DMS 273 (cell line): ENCODE results near the gene NEK10.

Experiments
- DNase-seq: peaks from one replicate; lab custom pipeline; 2025; ENCODE audit not compliant: unreplicated experiment; lab: John Stamatoyannopoulos, UW

Gene NEK10

DNA sequence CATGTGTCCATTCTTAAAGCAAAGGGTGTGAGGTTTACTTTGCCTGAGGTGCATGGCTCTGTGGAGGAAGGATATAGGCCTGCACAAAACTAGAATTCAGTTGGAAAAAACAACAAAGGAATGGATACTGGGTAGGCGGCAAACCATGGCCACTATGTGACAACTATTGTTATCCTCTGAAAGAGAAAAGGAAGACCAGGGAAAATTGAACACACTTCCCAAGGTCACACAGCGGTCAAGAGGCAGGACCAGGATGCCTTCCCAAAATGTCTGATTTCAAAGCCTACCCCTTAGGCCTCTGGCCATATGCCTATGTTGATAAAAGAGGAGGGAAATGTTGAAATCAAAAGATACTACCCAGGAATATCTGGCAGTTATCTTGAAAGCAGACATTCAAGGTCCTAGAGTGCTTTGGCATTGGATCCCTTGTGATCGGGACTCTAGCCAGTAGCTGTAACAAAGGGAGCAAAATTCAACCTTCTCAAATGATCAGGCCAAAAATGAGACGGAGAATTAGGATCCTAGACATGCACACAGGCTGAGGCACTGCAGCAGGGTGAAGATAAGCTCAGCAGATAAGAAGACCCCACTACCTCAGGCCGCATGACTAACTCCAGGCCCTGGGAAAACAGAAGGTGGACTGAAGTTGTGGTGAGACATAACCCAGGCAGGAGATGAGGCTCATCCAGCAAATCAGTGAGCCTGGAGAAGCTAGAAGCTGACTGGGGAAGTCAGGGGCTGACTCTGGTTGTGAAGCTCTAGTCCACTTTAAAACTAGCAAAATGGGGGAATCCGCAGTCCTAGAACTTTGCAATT lies 292.2 kb downstream of the NEK10 start:
- no peak for DNase-seq

DNA sequence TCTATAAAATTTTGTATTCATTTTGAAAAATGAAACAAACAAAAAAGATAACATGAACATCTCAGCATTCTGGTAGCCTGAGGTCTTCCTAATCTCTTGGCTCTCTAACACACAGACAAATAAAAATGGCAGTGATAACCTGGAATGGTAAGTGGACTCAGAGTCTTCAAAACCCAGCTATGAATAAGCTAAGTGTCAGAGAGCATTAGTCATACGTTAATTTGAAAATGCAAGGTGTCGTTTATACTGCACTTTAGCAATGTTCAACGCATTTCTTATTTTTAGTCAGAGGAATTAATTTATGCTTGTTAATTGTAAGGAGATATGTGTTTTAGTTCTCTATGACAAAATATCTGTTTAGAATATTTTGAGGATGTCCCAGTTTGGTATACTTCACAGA lies 294.3 kb downstream of the NEK10 start:
- DNase-seq: no peak

DNA sequence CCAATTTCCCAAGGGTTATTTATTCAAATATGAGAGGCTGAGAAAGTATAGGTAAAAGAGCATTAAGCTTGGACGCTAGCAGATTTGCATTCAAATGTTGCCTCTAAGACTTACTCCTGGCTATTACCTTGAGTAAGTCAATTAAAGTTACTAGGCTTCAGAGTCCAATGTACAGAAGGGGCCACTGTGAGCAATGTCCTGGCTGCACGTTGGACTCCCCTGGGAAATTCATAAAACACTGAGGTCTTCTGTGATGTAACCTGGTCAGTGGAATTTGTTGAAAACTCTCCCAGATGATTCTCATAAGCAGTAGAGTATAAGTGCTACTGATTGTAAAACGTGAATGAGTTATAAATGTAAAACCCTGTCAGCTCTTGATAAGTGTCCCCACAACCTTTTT lies 295.3 kb downstream of the NEK10 start:
- DNase-seq: no peak

DNA sequence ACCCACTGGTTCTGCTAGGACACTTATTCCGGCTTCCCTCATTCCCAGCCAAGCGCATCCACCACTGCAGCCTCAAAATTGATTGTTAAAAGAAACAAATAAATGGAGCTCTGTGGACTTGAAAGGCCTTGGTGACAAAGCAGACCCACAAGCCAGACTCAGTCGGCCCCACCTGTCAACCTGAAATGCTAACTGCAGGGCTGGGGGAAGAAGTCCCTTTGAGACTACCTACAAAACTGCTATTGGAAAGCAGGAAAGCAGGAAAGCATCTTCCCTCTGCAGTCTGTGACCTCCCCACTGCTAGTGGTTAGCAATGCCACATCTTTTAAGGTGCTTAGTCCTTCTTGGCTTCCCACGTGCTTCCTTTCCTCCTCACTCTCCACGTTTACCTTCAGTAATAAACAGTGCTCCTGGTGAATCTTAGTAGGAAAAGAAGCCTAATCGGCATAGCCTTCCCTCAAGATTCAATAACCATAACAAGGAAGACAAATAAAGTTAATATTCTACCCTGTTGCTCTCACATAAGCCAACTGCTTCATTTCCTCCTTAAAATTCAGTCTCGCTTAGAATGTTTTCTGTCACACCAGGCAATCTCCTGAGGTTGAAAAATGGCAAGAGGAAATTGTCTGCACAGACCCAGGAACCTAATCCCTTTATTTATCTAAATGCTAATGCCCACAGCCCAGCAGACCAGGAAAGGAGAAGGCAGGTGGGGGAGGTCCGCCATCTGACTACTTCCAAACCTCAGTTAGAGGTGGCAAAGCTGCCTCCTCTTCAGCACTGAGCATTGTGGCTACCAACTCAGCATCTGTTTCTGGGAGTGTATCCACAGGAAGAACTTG lies 296.2 kb downstream of the NEK10 start:
- DNase-seq: no peak

DNA sequence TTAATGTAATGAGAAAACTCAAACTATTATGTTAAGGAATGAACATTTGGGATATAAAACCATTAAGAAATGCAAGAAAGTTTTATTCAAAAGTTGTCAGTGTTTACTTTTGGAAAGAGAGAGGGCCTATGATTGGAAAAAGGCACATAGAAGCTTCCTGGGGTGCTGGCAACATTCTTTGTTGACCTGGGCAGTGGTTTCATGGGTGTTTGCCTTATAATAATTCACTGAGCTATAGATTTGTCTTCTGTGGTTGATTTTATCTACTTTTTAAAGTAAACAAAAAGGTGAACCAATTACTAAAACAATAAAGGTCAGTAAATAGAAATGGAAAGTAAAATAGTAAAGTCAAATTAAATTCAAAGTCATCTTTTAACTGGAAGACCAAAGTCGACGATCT lies 308.8 kb downstream of the NEK10 start:
- DNase-seq: no peak
